Activated T-helper 1 cell treated with anti-CD3 and anti-CD28 coated beads, Interleukin-12 subunit alpha, Interleukin-12 subunit beta, Interleukin-2, Interleukin-4 antibody, amounts not matched to agents 30 ng/mL and 10 ng/mL and 1 ng/mL, durations not matched to agents 14 hours and 24 hours and 36 hours (primary cell): ENCODE measurements around the gene TMEM240. TPM values are rescaled to one million over a fixed set of nuclear protein-coding genes. Genes with fewer than 3 reads are reported as not detected.

Experiments
- DNase-seq: peaks from one replicate; pipeline ENCODE4 v3.0.0; 2021; ENCODE audit warnings: low spot score
- H3K27ac Mint-ChIP-seq: one replicate; pipeline ENCODE4 v1.8.0; 2021; ENCODE audit warnings: mild to moderate bottlenecking, mixed read lengths
- H3K27me3 Mint-ChIP-seq: one replicate; pipeline ENCODE4 v1.8.0; 2022; ENCODE audit warnings: mild to moderate bottlenecking, moderate library complexity, mixed read lengths; ENCODE audit not compliant: insufficient read depth
- H3K36me3 Mint-ChIP-seq: one replicate; pipeline ENCODE4 v1.8.0; 2021; ENCODE audit warnings: low read depth, mixed read lengths
- H3K4me1 Mint-ChIP-seq: one replicate; pipeline ENCODE4 v1.8.0; 2021; ENCODE audit warnings: low read depth, mixed read lengths
- H3K4me3 Mint-ChIP-seq: one replicate; pipeline ENCODE4 v1.8.0; 2021; ENCODE audit warnings: mild to moderate bottlenecking, moderate library complexity, mixed read lengths
- H3K9me3 Mint-ChIP-seq: one replicate; pipeline ENCODE4 v1.8.0; 2021; ENCODE audit warnings: mixed read lengths
- intact Hi-C: fragments of 100-400 bp; cut with micrococcal nuclease; formaldehyde crosslinking; loops from one replicate; pipeline ENCODE4 v1.15.1; 2024
- total RNA-seq: library from RNA; stranded (reverse); gene quantifications from 2 replicates; pipeline ENCODE4 v1.2.3, GENCODE V29; 2022

Gene TMEM240
- 0.41 and 1.0 TPM in 2 replicates for total RNA-seq

DNA sequence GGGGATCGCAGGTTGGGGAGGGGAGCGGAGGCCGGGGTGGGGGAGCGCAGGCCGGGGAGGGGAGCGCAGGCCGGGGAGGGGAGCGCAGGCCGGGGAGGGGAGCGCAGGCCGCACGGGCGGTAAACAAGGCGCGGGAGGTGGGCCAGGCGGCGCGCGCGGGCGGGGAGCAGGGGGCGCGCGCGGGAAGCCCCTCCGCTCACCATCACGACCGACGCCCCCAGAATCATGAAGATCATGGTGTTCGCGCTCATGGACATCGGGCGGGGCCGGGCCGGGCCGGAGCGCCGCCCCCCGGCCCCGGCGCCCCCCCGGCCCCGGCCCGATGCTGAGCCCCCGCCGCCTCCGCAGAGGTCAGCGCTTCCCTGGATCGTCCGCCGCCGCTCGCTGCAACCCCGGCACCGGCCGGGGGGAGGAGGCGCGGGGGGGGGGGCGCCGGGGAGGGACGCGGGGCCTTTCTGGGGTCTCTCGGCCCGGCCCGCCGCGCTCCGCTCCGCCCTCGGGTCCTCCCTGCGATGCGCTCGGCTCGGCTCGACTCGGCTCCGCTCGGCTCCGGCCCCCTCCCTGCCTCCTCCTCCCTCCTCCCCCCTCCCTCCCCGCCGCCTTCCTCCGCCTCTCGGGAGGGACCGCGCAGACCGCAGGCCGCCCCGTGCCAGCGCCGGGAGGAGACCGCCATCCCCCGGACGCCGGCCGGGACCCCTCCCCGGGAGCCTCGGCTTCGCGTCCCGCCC is at the start of gene TMEM240:
Gene TMEM240 (minus strand): TSS at position 535 of the 728 bp plus-strand sequence. CDS start 278 bp downstream, at position 257.
- H3K9me3 Mint-ChIP-seq: no peaks in the 10 kb centered on the region
- intact Hi-C loops: no loop called here
- no peak within 1 kb of the TSS for H3K4me3 Mint-ChIP-seq

GRCh38 chr1:1583347-1584010 is 43.1 kb upstream of the TMEM240 start:
- H3K4me1 Mint-ChIP-seq: peaks cover 6% of the 10 kb centered on the region
- H3K4me3 Mint-ChIP-seq: no peak overlapping the region
- peaks cover 12% of the 10 kb centered on the region for H3K27me3 Mint-ChIP-seq
- H3K9me3 Mint-ChIP-seq: no peaks in the 10 kb centered on the region
- no peak overlapping the region for H3K27ac Mint-ChIP-seq
- no peak for DNase-seq
- intact Hi-C loops: no loop called here
- H3K36me3 Mint-ChIP-seq: no peaks in the 10 kb centered on the region

More for the DNA sequence above, at the start of gene TMEM240:
- H3K4me1 Mint-ChIP-seq: no peaks in the 10 kb centered on the region
- peaks cover 3% of the 10 kb centered on the region for H3K27me3 Mint-ChIP-seq
- no peak within 1 kb of the TSS for H3K27ac Mint-ChIP-seq
- H3K36me3 Mint-ChIP-seq: peaks cover 10% of the 10 kb centered on the region
- peak; percentile 7 for DNase-seq

DNA sequence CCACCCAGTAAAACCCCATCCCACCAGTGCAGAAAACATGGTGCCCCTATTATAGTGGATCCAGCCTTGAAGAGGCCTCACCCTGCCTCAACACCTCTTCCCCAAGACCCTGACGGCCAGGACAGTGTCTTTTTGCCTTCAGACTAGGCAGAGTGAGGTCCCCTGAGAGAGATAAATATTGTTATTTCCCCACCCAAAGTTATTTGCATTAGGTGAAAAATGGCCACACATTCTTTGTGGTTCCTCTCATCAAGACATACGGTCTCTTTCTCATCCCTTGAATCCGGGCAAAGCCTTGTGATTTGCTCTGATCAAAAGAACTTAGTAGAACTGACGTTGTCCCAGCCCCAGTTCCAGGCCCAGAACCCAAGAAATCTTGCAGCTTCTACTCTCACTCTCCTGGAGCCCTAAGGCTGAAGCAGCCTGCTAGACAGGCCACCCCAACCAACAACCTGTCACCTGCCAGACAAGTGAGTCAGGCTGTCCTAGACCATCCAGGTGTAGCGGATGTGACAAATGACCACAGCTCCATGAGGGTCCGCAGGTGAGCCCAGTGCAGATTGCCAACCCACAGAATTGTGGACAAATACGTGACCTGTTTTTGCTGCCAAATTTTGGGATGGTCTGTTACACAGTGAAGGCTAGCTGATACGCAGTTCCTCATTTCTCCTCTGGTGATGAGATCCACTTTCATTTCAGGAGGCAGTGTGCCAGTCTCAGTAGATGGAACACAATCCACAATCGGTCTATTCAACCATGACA is 42.3 kb upstream of the TMEM240 start:
- intact Hi-C loops: no loop called here
- H3K4me1 Mint-ChIP-seq: peaks cover 6% of the 10 kb centered on the region
- no peak overlapping the region for H3K27ac Mint-ChIP-seq
- no peaks in the 10 kb centered on the region for H3K36me3 Mint-ChIP-seq
- no peak for DNase-seq
- no peaks in the 10 kb centered on the region for H3K9me3 Mint-ChIP-seq
- no peak overlapping the region for H3K4me3 Mint-ChIP-seq
- H3K27me3 Mint-ChIP-seq: peaks cover 12% of the 10 kb centered on the region

- intact Hi-C loops: no loop called here
Measured at GRCh38 chr1:1578371-1578940, 38.0 kb upstream of the TMEM240 start.

DNA sequence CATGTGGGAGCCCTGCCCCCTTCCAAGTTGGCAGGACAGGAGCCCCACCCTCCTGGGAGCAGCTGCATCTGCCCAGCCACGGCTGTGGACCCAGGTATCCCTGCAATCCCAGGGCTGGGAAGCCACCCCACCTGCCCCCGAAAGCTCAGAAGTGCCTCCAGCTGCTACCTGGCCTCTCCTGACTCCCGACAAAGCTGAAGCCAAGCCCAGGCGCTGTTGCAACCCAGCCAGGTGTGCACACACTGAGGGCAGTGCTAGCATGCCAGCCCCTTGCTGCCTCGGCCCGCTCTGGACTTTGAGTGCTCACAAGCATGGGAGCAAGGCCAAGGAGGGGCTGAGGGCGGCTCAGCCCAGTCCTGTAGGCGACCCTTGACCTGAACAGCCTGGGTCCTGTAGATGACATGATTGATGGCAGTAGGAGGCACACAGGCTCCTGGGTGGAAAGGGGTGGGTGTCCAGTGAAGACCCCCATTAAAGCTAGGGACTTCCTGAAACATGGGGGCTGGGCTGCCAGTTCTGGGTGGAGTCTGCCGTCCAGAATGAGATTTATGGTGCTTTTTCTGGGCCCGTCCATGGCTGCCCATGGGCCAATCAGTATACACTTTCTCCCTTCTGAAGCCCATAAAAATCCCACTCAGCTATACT is 37.1 kb upstream of the TMEM240 start:
- peaks cover 11% of the 10 kb centered on the region for H3K4me1 Mint-ChIP-seq
- H3K36me3 Mint-ChIP-seq: peaks cover 5% of the 10 kb centered on the region
- no peak overlapping the region for H3K27ac Mint-ChIP-seq
- no peaks in the 10 kb centered on the region for H3K9me3 Mint-ChIP-seq
- H3K27me3 Mint-ChIP-seq: peaks cover 12% of the 10 kb centered on the region
- DNase-seq: no peak
- no peak overlapping the region for H3K4me3 Mint-ChIP-seq
- intact Hi-C loops: no loop called here

More at GRCh38 chr1:1578371-1578940, 38.0 kb upstream of the TMEM240 start:
- Mint-ChIP-seq H3K36me3 (peaks cover 3% of the 10 kb centered on the region), H3K9me3 (no peaks in the 10 kb centered on the region), H3K4me1 (peaks cover 7% of the 10 kb centered on the region), H3K4me3 (no peak overlapping the region), H3K27ac (no peak overlapping the region), H3K27me3 (peaks cover 12% of the 10 kb centered on the region)
- no peak for DNase-seq

GRCh38 chr1:1574721-1575537 is 34.5 kb upstream of the TMEM240 start, which contains the start of gene SSU72:
Gene SSU72 (minus strand): TSS chr1:1574863. CDS start chr1:1574557, 306 bp downstream.
- Mint-ChIP-seq H3K27ac (peak within 1 kb of the TSS; percentile 98), H3K4me1 (peaks cover 20% of the 10 kb centered on the region), H3K27me3 (peaks cover 3% of the 10 kb centered on the region), H3K4me3 (peak within 1 kb of the TSS; percentile 95), H3K36me3 (peaks cover 16% of the 10 kb centered on the region), H3K9me3 (no peaks in the 10 kb centered on the region)
- peak; percentile 91 for DNase-seq
- intact Hi-C loops: loop anchor here (1.0 to 2.0 kb wide), 4 partner anchors 39 to 104 kb away; partner anchors contain the start of genes ATAD3A, ATAD3B and CDK11B

DNA sequence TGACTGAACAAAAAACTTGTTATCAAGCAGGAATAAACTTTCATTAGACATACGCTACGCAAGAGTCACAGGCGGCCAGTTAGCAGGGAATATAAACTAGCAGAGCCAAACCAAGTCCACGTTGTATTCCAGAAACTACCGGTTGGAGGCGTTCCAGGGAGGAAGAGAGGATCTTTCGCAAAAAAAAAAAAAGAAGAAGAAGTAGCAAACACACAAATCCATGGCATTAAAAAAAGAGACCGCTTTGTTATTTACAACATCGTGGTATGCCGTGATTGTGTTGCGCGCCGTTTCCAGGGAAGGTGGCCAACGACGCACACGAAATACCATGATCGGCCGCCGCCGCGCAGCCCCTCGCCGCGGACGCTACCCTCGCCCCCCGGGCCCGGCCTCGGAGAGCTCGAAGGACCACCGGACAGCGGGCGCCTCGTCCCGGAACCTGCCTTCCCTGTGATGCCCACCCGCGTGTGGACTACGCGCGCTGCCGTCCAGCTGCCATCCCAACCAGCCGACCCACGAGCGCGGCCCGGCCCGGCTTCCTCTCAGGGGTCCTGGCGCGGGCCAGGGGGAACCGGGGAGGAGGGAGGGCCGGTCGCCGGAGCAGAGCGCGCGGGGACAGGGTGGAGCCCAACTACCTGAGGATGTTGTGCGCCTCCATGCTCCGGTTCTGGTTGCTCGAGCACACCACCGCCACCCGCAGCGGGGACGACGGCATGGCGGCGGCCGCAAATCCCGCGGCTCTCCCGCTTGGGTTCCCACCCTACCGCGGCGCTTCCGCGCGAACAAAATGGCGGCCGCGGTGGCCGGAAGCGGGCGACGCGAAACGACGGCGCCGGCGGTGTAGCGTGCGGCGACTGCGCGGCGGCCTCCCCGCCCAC is 33.7 kb upstream of the TMEM240 start:
- H3K27ac Mint-ChIP-seq: peak overlapping the region; percentile 98
- H3K27me3 Mint-ChIP-seq: peaks cover under 1% of the 10 kb centered on the region
- H3K36me3 Mint-ChIP-seq: peaks cover 22% of the 10 kb centered on the region
- H3K4me1 Mint-ChIP-seq: peaks cover 21% of the 10 kb centered on the region
- H3K9me3 Mint-ChIP-seq: no peaks in the 10 kb centered on the region
- H3K4me3 Mint-ChIP-seq: peak overlapping the region; percentile 95
- intact Hi-C loops: loop anchor here (1.0 to 2.0 kb wide), 4 partner anchors 40 to 103 kb away; partner anchors contain the start of genes ATAD3A, ATAD3B and CDK11B
- peak; percentile 75 for DNase-seq

- Mint-ChIP-seq H3K36me3 (peaks cover 35% of the 10 kb centered on the region), H3K9me3 (no peaks in the 10 kb centered on the region), H3K27me3 (no peaks in the 10 kb centered on the region), H3K4me3 (no peak overlapping the region), H3K4me1 (peaks cover 21% of the 10 kb centered on the region), H3K27ac (no peak overlapping the region)
- no peak for DNase-seq
- intact Hi-C loops: no loop called here
Measured at GRCh38 chr1:1569341-1569740, 28.9 kb upstream of the TMEM240 start.

GRCh38 chr1:1567891-1568291 is 27.5 kb upstream of the TMEM240 start:
- Mint-ChIP-seq H3K27ac (no peak overlapping the region), H3K4me3 (no peak overlapping the region), H3K27me3 (no peaks in the 10 kb centered on the region), H3K9me3 (no peaks in the 10 kb centered on the region), H3K4me1 (peaks cover 22% of the 10 kb centered on the region), H3K36me3 (peaks cover 37% of the 10 kb centered on the region)
- intact Hi-C loops: no loop called here
- DNase-seq: no peak

GRCh38 chr1:1567152-1567875 is 26.9 kb upstream of the TMEM240 start:
- Mint-ChIP-seq H3K4me3 (no peak overlapping the region), H3K27ac (no peak overlapping the region), H3K36me3 (peaks cover 38% of the 10 kb centered on the region)

More at GRCh38 chr1:1567152-1567875, 26.9 kb upstream of the TMEM240 start:
- Mint-ChIP-seq H3K4me1 (peaks cover 22% of the 10 kb centered on the region), H3K27me3 (no peaks in the 10 kb centered on the region), H3K9me3 (no peaks in the 10 kb centered on the region)
- intact Hi-C loops: no loop called here
- no peak for DNase-seq
